AG20443 (cell line): Measurements from ENCODE around the gene ADRA2C.

ENCODE experiments used
- DNase-seq: peaks from one replicate; pipeline ENCODE4 v3.0.0; 2012; ENCODE audit warnings: low spot score, mixed read lengths

ADRA2C gene

DNA sequence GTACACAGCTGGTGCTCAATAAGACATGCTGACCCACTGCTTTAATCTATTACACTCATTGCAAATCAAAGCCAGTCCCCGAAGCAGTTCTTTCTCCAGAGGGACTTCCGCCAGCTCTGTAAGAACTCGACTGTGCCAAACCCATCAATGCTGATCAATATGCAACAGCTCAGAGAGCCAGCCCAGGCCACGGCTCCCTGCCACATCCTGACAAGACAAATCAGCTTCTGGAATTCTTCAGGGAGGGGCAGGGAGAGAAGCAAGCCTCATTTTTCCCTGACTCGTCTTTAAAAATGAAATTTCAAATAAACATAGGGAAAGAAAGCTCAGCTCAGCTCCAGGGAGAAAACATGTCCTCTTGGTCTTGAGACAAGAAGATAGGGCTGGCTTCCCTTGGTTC lies 5.3 kb upstream of the ADRA2C start:
- no peak for DNase-seq

DNA sequence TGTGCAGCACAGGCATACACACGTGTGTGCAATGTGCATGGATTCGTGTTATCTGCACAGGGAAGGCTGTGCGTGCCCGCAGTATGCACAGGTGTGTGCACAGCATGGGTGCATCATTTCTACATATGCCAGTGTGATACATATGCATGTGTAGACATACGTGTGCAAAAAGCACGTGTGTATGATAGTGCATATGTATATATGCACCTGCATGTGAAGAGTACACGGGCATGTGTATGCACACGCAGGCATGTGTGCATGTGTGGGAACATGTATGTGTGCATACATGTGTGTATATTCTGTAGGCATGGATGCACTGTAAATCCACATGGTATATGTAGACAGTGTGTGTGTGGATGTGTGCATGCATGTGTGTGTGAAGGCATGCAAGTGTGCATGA lies 3.9 kb upstream of the ADRA2C start:
- no peak for DNase-seq

DNA sequence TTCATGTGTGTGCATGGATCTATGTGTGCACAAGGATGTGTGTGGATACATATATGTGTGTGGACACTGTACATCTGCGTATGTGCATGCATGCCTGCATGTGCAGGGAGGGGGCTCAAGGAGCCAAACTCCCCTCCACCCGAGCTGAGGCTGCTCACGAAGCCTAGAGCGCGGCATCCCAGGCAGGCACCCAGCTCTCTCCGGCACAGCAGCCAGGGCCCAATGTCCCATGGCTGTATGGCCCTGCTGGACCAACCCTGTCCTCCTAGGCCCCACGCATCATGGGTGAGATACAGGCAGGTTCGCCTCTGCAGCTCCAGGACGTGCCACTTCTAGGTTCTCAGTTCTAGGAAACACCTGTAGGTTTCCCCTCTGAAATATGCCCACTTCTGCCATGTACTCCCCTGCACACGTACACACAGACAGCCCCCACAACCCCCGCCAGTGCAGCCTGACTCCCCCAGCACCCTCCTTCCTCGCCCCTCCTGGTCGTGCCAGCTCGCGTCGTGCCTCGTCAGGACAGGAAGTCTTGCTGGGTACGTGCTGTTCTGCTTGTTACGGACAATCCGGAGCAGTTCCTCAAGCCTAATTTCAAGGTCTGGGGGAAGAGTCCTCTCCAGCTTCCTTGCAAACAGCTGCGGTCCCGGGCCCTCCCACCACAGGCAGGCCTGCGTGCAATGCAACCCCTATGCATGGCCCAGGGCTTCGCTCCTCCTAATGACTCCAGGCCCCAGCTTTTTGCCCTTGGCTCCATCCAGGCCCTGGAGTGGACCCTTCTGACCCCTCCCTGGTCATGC lies 3.2 kb upstream of the ADRA2C start:
- no peak for DNase-seq

DNA sequence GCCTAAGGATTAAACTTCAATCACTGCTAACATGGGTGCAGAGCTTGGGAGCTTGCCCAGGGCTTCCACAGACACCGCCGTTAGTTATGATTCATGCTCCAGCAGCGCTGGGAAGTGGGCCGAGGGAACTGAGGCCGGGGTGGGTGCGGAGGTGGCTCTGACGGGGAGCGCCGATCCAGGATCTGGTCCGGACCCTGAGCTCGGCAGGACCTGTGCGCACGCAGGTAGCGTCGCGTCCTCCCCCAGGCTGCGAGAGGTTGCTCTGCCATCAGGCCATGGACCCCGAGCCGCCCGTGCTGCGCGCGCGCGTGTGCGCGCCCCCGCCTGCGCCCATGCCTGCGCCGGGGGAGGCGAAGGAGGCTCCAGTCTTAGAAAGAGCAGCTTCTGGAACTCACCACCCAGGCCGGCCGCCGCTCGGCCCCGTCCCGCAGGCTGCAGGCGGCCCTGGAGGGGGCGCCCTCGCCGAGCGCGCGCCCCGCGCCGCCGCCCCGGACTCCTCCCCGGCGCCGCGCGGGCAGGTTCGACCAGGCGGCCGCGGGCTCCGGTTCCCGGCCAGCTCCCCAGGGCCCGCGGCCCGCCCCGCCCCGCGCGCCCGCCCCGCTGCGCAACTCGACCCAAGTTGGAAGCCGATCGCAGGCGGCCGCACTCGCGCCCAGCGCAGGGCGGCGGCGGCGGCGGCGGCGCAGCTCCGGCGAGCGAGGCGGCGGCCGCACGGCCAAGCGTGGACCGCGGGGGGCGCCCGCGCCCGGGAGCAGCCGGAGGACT lies 732 bp upstream of the ADRA2C start:
- DNase-seq: peak; percentile 84

DNA sequence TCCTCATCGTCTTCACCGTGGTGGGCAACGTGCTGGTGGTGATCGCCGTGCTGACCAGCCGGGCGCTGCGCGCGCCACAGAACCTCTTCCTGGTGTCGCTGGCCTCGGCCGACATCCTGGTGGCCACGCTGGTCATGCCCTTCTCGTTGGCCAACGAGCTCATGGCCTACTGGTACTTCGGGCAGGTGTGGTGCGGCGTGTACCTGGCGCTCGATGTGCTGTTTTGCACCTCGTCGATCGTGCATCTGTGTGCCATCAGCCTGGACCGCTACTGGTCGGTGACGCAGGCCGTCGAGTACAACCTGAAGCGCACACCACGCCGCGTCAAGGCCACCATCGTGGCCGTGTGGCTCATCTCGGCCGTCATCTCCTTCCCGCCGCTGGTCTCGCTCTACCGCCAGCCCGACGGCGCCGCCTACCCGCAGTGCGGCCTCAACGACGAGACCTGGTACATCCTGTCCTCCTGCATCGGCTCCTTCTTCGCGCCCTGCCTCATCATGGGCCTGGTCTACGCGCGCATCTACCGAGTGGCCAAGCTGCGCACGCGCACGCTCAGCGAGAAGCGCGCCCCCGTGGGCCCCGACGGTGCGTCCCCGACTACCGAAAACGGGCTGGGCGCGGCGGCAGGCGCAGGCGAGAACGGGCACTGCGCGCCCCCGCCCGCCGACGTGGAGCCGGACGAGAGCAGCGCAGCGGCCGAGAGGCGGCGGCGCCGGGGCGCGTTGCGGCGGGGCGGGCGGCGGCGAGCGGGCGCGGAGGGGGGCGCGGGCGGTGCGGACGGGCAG lies 792 bp downstream of the ADRA2C start:
- DNase-seq: peak; percentile 30

DNA sequence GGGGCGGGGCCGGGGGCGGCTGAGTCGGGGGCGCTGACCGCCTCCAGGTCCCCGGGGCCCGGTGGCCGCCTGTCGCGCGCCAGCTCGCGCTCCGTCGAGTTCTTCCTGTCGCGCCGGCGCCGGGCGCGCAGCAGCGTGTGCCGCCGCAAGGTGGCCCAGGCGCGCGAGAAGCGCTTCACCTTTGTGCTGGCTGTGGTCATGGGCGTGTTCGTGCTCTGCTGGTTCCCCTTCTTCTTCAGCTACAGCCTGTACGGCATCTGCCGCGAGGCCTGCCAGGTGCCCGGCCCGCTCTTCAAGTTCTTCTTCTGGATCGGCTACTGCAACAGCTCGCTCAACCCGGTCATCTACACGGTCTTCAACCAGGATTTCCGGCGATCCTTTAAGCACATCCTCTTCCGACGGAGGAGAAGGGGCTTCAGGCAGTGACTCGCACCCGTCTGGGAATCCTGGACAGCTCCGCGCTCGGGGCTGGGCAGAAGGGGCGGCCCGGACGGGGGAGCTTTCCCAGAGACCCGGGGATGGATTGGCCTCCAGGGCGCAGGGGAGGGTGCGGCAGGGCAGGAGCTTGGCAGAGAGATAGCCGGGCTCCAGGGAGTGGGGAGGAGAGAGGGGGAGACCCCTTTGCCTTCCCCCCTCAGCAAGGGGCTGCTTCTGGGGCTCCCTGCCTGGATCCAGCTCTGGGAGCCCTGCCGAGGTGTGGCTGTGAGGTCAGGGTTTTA lies 1.5 kb downstream of the ADRA2C start:
- DNase-seq: no peak

DNA sequence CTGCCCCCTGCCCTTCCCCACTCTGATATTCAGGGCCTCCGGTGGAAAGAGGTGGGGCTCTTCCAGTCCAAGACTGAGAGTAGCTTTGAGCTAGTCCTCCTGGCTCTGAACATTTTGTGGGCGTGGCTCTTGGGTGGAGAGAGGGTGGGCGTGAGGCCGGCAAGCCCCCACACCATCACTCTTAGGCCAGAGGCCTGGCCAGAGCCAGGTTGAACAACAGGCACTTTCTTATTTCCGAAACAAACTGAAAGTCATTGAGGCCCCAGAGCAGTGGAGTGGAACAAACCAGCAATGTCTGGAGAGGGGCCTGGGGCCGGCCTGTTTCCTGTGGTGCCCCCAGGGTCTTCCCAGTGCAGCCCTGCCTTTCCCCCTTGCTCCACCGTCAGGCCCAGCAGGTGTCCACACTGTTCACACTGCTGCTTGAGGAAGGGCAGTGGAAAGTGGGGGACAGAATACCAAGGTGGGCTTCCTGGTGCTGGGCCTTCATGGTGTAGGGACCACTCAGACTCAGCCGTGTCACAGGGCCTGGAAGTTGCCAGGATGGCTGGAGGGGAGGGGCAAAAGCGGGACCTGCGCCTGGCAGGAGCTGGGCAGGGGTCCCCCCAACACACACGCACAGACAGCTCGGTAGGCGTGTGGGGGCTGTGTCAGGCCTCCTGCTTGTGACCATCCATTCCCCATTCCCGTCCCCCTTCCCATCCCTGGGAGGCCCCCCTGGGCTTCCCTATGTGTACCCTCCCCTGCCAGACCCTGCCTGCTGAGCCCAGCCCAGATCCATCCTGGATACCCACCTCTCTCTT lies 2.9 kb downstream of the ADRA2C start:
- no peak for DNase-seq

DNA sequence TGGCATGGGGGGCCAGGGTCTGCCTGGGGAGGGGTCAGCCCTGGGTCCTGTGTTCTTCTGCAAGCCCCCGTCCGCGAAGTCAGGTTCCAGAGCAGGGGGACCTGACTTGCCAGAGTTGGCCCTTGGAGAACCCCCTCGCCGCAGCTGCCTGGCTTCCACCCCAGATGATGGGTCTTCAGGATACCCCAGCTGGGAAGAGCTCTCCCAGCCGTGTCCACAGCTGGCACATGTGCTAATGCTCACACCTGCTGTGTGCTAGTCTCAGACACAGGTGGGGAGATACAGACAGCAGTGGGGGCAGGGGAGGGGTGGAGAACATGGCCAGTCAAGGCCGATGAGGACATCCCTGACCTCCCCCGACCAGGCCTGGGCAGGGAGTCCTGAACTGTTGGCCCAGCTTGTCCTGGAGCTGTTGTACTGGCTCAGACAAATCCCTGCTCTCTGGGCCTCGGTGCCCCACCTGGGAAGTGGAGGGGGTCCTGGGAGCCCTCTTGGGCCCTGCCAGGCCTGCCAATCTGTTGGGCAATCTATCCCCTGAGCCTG lies 3.5 kb downstream of the ADRA2C start:
- DNase-seq: no peak

DNA sequence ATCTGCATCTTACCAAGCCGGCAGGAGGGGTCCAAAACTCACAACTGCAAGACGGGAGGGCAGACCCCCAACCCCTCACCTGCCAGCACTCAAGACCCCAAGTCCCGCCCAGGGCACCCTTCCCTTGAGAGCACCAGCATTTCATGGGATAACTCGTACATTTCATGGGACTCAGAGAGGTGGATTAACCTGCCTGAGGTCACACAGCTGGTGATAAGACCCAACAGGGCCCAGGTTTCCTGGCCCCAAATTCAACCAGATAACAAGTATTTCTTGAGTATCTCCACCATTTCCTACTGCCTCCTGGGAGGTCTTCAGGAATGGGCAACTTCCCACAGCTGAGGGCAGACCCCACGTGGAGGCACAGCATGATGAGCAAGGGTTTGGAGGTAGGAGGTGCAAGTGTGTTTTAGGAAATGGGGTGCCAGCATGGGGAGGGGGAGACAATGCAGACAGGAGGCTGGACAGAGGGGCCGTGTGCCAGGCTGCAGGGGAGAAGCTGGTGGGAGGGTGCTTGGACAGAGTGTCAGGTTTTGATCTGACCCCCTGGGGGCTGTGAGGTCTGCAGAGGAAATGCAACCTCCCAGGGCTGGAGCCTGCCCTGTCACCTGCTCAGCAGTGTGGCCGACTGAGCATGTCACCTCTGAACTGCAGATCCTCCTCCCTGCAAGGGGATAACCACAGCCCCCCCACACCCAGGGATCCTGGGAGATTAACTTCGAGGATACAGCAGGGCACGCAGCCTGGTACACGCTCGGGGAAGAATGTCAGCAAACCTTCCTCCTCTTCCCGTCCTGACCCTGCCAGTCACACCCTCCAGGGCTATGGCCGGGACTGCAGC lies 4.4 kb downstream of the ADRA2C start:
- no peak for DNase-seq

DNA sequence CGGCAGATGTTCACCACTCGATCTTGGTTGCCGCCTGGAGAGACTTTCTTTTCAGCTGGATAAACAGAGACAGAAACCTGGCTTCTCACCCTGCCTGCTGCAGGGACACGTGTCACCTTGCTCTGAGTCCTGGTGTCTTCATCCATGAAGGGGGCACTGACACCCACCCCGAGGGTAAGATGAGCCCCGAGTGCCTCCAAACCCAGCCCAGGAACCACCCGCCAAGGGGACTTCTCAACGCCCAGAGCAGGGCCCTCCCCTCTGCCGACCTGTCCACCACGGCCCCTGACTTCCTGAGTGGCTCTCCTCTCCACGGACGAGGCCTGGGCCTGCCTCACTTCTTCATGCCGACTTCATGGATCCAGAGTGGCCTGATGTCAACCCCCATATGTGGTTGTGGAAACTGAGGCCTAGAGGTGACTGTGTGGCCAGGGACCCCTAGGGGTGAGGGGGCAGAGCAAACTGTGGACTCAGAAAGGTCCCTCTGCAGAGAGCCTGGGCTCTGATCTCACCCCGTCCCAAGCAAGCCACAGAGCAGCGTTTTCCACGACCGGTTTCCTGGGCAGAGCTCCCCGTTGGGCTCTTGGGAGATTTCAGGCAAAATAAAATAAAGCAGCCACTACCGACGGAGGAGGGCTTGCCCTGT lies 5.1 kb downstream of the ADRA2C start:
- no peak for DNase-seq

DNA sequence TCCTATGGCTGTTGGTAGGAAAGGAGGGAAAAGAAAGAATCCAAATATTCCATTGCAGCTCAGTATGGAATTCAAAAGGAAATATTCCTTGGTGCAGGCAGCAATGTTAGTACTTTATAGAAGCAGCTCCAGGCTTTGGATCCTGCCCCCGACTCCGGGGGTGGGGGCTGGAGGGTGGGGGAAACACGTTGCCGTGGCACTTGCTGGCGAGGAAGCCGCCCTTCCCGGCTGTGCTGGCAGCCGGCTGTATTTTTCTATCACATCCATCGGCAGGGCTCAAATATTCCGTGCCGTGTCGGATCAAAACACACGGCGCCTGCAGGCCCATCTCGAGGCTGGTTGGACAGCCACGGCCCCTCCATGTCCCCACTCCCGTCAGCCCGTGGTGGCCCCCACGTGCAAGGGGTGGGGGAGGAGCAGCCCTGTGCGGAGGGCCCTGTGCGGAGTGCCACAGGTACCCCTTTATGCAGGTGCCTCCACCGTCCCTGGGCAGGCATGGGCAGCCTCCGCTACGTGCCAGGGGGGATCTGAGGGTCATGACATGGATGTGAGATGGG lies 5.8 kb downstream of the ADRA2C start:
- DNase-seq: no peak

DNA sequence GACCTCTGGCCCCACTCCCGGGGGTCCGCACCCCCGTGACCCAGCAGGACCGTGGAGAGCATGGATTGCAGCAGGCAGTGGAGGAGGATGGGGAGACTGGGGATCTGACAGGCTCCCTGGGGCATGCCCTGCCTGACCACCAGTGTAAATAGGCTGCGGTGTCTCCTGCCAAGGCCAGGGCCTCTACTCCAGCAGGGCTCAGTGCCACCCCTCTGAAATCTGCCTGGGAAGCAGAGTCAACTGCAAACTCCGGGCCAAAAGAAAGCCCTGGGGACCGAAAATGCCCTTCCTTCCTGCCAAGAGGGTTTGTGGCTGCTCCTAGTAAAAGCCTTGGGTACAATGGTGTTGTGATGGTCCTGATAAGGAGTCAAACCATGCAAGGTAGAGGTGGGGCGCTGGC lies 6.4 kb downstream of the ADRA2C start:
- DNase-seq: no peak

DNA sequence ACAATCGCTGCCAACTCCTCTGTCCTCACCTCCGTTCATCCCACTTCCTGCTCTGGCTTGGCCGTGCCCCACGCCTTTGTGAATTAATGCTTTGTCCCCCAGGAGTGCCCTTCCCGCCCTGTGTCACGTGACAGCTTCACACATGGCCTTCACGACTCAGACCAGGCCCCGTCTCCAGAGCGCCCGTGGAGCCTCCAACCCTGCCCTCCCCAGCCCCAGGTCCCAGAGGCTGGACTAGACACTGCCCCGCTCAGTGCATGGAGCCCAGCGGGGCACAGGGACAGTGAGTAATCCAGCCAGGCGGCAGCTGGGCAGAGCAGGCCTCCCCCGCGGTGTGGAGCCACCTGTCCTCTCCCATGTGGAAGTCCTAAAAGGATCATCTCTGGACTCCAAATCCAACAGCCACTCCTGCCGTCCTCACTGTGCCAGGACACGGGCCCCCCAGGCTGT lies 7.4 kb downstream of the ADRA2C start:
- no peak for DNase-seq

DNA sequence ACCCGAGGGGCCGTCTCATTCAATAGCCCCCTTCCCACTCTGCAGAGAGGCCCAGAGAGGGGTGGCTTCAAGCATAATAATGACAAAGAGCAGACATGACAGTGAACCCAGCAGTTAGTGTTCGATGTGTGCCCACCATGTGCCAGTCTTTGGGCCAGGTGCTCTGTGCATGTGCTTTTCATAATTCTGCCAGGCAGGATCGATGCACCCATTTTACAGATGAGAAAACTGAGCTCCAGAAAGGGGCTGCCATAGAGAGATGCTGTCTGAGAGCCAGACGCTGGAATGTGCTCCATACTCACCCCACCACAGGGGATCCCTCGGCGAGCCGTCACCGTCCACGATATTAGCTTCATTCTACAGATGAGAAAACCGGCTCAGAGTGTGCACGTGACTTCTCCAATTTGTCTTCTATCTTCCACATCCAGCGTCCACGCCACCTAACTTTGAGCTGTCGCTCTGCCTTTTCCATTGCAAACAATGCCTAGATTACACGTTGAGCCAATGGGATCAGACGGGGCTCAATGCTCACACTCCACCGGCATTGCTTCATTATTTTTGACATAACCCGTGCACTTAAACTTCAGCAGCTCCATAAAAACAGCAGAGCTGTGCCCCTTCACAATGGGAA lies 8.2 kb downstream of the ADRA2C start:
- no peak for DNase-seq

DNA sequence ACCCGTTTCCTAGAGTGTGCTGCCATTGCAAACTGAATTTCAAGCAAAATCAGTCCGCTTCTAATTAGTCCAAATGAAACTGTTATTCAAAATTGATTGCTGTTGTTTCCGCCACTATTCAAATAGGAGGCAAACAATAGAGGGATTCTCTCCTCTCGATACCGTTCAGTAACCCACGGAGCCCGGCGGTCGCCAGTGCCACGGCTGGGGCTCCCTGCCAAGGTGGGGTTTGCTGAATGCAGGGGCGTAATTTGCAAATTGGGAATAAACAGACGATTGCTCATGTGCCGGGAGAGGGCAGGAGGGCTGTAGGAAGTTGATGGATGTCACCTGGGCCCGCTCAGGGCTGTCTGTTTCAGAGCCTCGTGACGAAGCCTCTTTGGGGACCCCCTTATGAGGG lies 8.8 kb downstream of the ADRA2C start:
- DNase-seq: no peak

DNA sequence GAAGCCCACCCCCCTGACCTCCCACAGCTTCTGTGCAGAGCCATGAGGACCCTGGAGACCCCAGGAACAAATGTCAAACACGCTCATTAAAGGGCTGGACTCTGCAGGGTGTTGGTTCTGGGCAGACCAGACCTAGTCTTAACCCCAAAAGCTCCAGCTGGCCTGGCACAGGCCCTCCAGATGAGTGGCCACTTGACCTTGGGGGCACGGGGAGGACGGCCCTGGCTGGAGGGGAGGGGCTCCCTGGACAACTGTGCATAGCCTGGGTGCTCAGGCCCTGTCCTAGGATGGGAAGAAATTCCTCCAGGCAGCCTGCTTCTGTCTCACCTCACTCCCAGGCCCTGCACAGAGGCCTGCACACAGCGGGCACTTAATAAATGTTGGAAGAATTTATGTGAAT lies 9.4 kb downstream of the ADRA2C start:
- no peak for DNase-seq

DNA sequence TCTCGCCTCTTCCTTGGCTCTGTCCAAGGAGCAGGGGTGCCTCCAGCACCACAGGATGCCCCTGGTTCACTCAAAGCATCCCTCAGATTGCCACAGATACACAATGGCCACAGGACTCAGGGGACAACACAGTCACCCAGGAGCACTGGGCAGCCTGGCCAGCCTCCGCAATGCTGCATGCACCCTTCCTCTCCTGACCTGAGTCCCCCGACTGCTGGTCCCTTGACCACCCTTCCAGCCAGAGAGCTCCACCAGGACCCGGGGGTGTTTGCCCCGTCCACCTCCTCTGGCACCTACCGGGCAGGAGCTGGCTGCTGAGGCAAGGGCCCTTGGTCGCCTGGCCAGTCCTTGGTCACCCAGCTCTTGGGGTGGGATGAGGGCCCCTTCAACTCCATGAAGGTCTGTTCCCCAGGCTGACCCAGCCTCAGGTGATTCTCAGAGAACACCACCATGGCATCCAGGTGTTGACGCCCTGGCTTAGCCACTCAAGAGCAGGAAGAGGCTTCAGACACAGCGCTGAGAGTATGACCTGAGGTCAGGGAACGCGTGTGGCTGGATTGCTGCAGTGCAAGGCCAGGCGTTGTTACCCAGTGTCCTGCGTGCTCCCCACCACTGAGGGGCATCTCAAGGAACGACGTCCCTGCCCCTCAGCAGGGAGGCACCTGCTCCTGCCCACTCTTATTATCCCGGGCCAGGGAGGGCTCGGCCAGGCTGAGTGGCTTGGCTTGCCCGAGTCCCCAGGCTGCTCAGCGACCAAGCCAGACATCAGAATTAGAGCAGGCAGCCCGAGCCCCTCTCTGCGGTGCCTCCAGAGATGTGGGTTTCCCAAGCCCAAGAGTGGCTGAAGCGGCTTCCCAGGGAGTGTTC lies 10.2 kb downstream of the ADRA2C start:
- no peak for DNase-seq

DNA sequence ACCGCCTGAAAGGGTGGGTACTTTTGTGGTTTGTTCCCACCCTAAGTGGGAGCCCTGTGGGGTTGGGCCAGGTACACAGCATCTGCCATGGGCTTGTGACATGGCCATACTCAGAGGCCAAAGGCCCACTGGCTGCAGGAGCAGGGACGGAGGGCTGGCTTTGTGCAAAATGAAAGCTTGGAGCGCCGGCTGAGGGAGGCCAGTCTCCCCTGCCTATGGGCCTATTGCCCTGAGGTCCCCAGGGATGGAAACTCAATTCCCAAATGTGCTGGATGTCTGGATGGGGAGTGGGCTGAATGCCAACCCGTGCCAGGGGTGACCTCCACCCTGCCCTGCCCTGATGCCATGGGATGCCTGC lies 10.8 kb downstream of the ADRA2C start:
- no peak for DNase-seq
